Gastrocnemius medialis (tissue), 4 donors: Measurements from ENCODE around the gene CD22. TPM values are rescaled to one million over a fixed set of nuclear protein-coding genes. Genes with fewer than 3 reads are reported as not detected.

Experiments used
- ATAC-seq, 2 donors: fragments of 150-250 bp; one replicate each; pipeline ENCODE4 v1.9.1; 2016
- DNase-seq, 2 donors: peaks; one replicate each; pipeline ENCODE4 v3.0.0-alpha.2; 2019
- H3K27ac ChIP-seq, 4 donors: fragments of 200-600 bp; sonication (generic); 1 replicate in 1 of 4; 2 replicates in 3 of 4; pipeline ENCODE4 v1.5.1; 2016 to 2018; ENCODE audit warnings: mild to moderate bottlenecking in 2 of 4, moderate library complexity in 1 of 4
- H3K27me3 ChIP-seq, 3 donors: fragments of 200-600 bp; sonication (generic) in 2 of 3; 1 replicate in 1 of 3; 2 replicates in 2 of 3; pipeline versions ENCODE4 v1.5.1 to v1.6.0; 2016 to 2019; ENCODE audit warnings: mild to moderate bottlenecking in 1 of 3, moderate library complexity in 1 of 3
- H3K36me3 ChIP-seq, 2 donors: fragments of 200-600 bp; sonication (generic) in 1 of 2; one replicate each; pipeline ENCODE4 v1.5.1; 2017 to 2018
- H3K4me1 ChIP-seq, 2 donors: fragments of 200-600 bp; sonication (generic) in 1 of 2; one replicate each; pipeline ENCODE4 v1.5.1; 2016 to 2017; ENCODE audit warnings: mild to moderate bottlenecking in 2 of 2
- H3K4me3 ChIP-seq, 4 donors: fragments of 200-600 bp; sonication (generic) in 3 of 4; 1 replicate in 1 of 4; 2 replicates in 3 of 4; pipeline ENCODE4 v1.5.1; 2016 to 2019; ENCODE audit warnings: mild to moderate bottlenecking in 2 of 4
- H3K9me3 ChIP-seq, 3 donors: fragments of 200-600 bp; sonication (generic) in 2 of 3; 1 replicate in 1 of 3; 2 replicates in 2 of 3; pipeline ENCODE4 v1.5.1; 2016 to 2019
- CTCF ChIP-seq, 5 experiments: fragments of 450-650 bp in 3 of 5; fragments of 200-600 bp in 2 of 5; sonication (generic) in 2 of 5; IDR thresholded peaks in 4 of 5; conservative IDR thresholded peaks in 1 of 5; 1 replicate in 4 of 5; 2 replicates in 1 of 5; pipeline ENCODE4 v1.5.1; 2016 to 2019; ENCODE audit warnings: antibody characterized with exemption in 5 of 5, mild to moderate bottlenecking in 3 of 5, moderate library complexity in 3 of 5
- POLR2A ChIP-seq, 2 donors: fragments of 450-650 bp; IDR thresholded peaks; one replicate each; pipeline ENCODE4 v1.6.1; 2017; ENCODE audit warnings: antibody characterized with exemption in 2 of 2, mild to moderate bottlenecking in 2 of 2, moderate library complexity in 2 of 2
- in situ Hi-C, 4 donors: fragments of 200-750 bp; cut with MboI; loops; one replicate each; pipeline versions ENCODE4 v1.15.0 to v1.8.0; 2017; ENCODE audit warnings: low sequenced_read_pairs in 4 of 4
- intact Hi-C: fragments of 100-400 bp; cut with DNase I; formaldehyde crosslinking; loops from one replicate; pipeline ENCODE4 v1.15.1; 2023; ENCODE audit warnings: low total_unique reads
- total RNA-seq, 4 donors: library from RNA; depleted of rRNA; stranded (reverse); fragments of >200 nt; gene quantifications; one replicate each; pipeline versions ENCODE4 v1.1.0 to v1.2.3, GENCODE V29; 2016

The CD22 gene
- total RNA-seq, 4 donors from 2014 or later, result 0.59 TPM; not detected in 3

- intact Hi-C loops (no loop called here), in situ Hi-C loops (loop anchor here in 1 of 4 donors (10.0 kb wide), 1 partner anchor 154 kb away; the partner anchor contains the start of gene KRTDAP)
- Histone ChIP-seq H3K9me3 (no peaks in the 10 kb centered on the region), H3K27ac (no peak overlapping the region), H3K4me1 (no peaks in the 10 kb centered on the region), H3K4me3 (no peak overlapping the region), H3K27me3 (no peaks in the 10 kb centered on the region), H3K36me3 (no peaks in the 10 kb centered on the region)
- ATAC-seq (no peak), DNase-seq (no peak)
- no peak for TF ChIP-seq CTCF (IDR thresholded peaks at IDR 0.05 in 4 of 5, conservative IDR thresholded peaks at IDR 0.05 in 1 of 5)
- no peak for TF ChIP-seq POLR2A (IDR thresholded peaks at IDR 0.05)
Measured at GRCh38 chr19:35340431-35340830, 11.4 kb downstream of the CD22 start.

- Histone ChIP-seq H3K4me3 (no peak overlapping the region), H3K4me1 (no peaks in the 10 kb centered on the region), H3K27ac (no peak overlapping the region), H3K36me3 (no peaks in the 10 kb centered on the region), H3K9me3 (no peaks in the 10 kb centered on the region), H3K27me3 (no peaks in the 10 kb centered on the region)
- in situ Hi-C loops, result loop anchor here in 1 of 4 donors (10.0 kb wide), 1 partner anchor 154 kb away; the partner anchor contains the start of gene KRTDAP
- no peak for DNase-seq
- intact Hi-C loops, result no loop called here
- ATAC-seq, result no peak
- TF ChIP-seq CTCF (IDR thresholded peaks at IDR 0.05 in 4 of 5, conservative IDR thresholded peaks at IDR 0.05 in 1 of 5), result no peak
- no peak for TF ChIP-seq POLR2A (IDR thresholded peaks at IDR 0.05)
Measured at GRCh38 chr19:35341006-35341405, 12.0 kb downstream of the CD22 start.

GRCh38 chr19:35341565-35342225 is 12.7 kb downstream of the CD22 start:
- no peak for TF ChIP-seq CTCF (IDR thresholded peaks at IDR 0.05 in 4 of 5, conservative IDR thresholded peaks at IDR 0.05 in 1 of 5)
- TF ChIP-seq POLR2A (IDR thresholded peaks at IDR 0.05), result no peak
- Histone ChIP-seq H3K36me3 (no peaks in the 10 kb centered on the region), H3K27me3 (no peaks in the 10 kb centered on the region), H3K9me3 (no peaks in the 10 kb centered on the region), H3K4me3 (no peak overlapping the region), H3K4me1 (no peaks in the 10 kb centered on the region), H3K27ac (no peak overlapping the region)
- in situ Hi-C loops, result loop anchor here in 1 of 4 donors (10.0 kb wide), 1 partner anchor 153 kb away; the partner anchor contains the start of gene KRTDAP
- DNase-seq (no peak), ATAC-seq (no peak)
- intact Hi-C loops, result no loop called here

GRCh38 chr19:35342430-35342829 is 13.4 kb downstream of the CD22 start:
- in situ Hi-C loops, result loop anchor here in 1 of 4 donors (10.0 kb wide), 1 partner anchor 152 kb away; the partner anchor contains the start of gene KRTDAP
- no peak for DNase-seq
- Histone ChIP-seq H3K27me3 (no peaks in the 10 kb centered on the region), H3K27ac (no peak overlapping the region), H3K4me1 (no peaks in the 10 kb centered on the region), H3K9me3 (no peaks in the 10 kb centered on the region), H3K4me3 (no peak overlapping the region), H3K36me3 (no peaks in the 10 kb centered on the region)
- no peak for TF ChIP-seq POLR2A (IDR thresholded peaks at IDR 0.05)
- no peak for TF ChIP-seq CTCF (IDR thresholded peaks at IDR 0.05 in 4 of 5, conservative IDR thresholded peaks at IDR 0.05 in 1 of 5)
- ATAC-seq, result no peak
- intact Hi-C loops, result no loop called here
